ENCODE measurements around the gene NT5DC1. TPM values are rescaled to one million over a fixed set of nuclear protein-coding genes. Genes with fewer than 3 reads are reported as not detected.
"Not testable (repeated sequence)": the region's sequence is repeated elsewhere in the genome, so short reads cannot be mapped to it uniquely, and the experiment has no call there.

The NT5DC1 gene
- total RNA-seq, 1 donor from 2014 or later, result 2.2 TPM

- DNase-seq, result no peak
Observed at GRCh38 chr6:116090251-116090650, 10.4 kb upstream of the NT5DC1 start.

GRCh38 chr6:116094041-116094440 lies 6.6 kb upstream of the NT5DC1 start:
- no peak for DNase-seq

GRCh38 chr6:116096048-116096759 lies 4.4 kb upstream of the NT5DC1 start:
- DNase-seq, result not testable (repeated sequence)

GRCh38 chr6:116096979-116097816 lies 3.5 kb upstream of the NT5DC1 start:
- no peak for DNase-seq

GRCh38 chr6:116099036-116099435 lies 1.6 kb upstream of the NT5DC1 start:
- DNase-seq, result no peak

- no peak for DNase-seq
Observed at GRCh38 chr6:116101302-116101718, 657 bp downstream of the NT5DC1 start.

- DNase-seq, result no peak
Observed at GRCh38 chr6:116101790-116102189, 1.1 kb downstream of the NT5DC1 start.

- no peak for DNase-seq
Observed at GRCh38 chr6:116102873-116103272, 2.2 kb downstream of the NT5DC1 start.

- no peak for DNase-seq
Observed at GRCh38 chr6:116104636-116105035, 4.0 kb downstream of the NT5DC1 start.

GRCh38 chr6:116105247-116105646 lies 4.6 kb downstream of the NT5DC1 start:
- DNase-seq, result no peak

- no peak for DNase-seq
Observed at GRCh38 chr6:116106146-116106545, 5.5 kb downstream of the NT5DC1 start.

GRCh38 chr6:116108836-116109235 lies 8.2 kb downstream of the NT5DC1 start:
- no peak for DNase-seq

- DNase-seq, result no peak
Observed at GRCh38 chr6:116111552-116112528, 11.2 kb downstream of the NT5DC1 start.

GRCh38 chr6:116113386-116113785 lies 12.7 kb downstream of the NT5DC1 start:
- no peak for DNase-seq

- no peak for DNase-seq
Observed at GRCh38 chr6:116115781-116116180, 15.1 kb downstream of the NT5DC1 start.

GRCh38 chr6:116118608-116119007 lies 18.0 kb downstream of the NT5DC1 start:
- DNase-seq, result no peak

- no peak for DNase-seq
Observed at GRCh38 chr6:116120430-116120829, 19.8 kb downstream of the NT5DC1 start.

- DNase-seq, result no peak
Observed at GRCh38 chr6:116126032-116126431, 25.4 kb downstream of the NT5DC1 start, which contains the start of gene COL10A1. COL10A1 (minus strand) TSS chr6:116126132; CDS start chr6:116125492, 640 bp downstream.

GRCh38 chr6:116127771-116128493 lies 27.3 kb downstream of the NT5DC1 start:
- no peak for DNase-seq

GRCh38 chr6:116133453-116133852 lies 32.8 kb downstream of the NT5DC1 start:
- DNase-seq, result no peak

- DNase-seq, result no peak
Observed at GRCh38 chr6:116136373-116136772, 35.7 kb downstream of the NT5DC1 start.

GRCh38 chr6:116136933-116137340 lies 36.3 kb downstream of the NT5DC1 start:
- no peak for DNase-seq

Data from occipital lobe (tissue), 2 donors.